Epithelial cell of prostate (primary cell): ENCODE data around the gene TCEAL2.
"Not testable (repeated sequence)": the region's sequence is repeated elsewhere in the genome, so short reads cannot be mapped to it uniquely, and the experiment has no call there.

Experiments used
- DNase-seq: peaks from one replicate; pipeline ENCODE4 v3.0.0-alpha.2; 2011; ENCODE audit warnings: low read depth, low spot score
- H3K27ac ChIP-seq: fragments of 450-650 bp; 2 replicates; pipeline ENCODE4 v1.5.1; 2017; ENCODE audit warnings: mild to moderate bottlenecking

The TCEAL2 gene

GRCh38 chrX:102125436-102125835 is at the start of gene TCEAL2:
TCEAL2 (plus strand) TSS chrX:102125679; CDS start chrX:102126831, 1,152 bp downstream.
- not testable (repeated sequence) for DNase-seq, H3K27ac ChIP-seq

- DNase-seq, result no peak
- H3K27ac ChIP-seq, result no peak overlapping the region
Measured at GRCh38 chrX:102077426-102077825, 48.1 kb upstream of the TCEAL2 start.

GRCh38 chrX:102085706-102086105 is 39.8 kb upstream of the TCEAL2 start:
- DNase-seq, result no peak

GRCh38 chrX:102113367-102113766 is 12.1 kb upstream of the TCEAL2 start:
- DNase-seq, result no peak
- no peak overlapping the region for H3K27ac ChIP-seq

More at GRCh38 chrX:102085706-102086105, 39.8 kb upstream of the TCEAL2 start:
- H3K27ac ChIP-seq, result no peak overlapping the region

GRCh38 chrX:102115748-102116147 is 9.7 kb upstream of the TCEAL2 start:
- no peak overlapping the region for H3K27ac ChIP-seq
- no peak for DNase-seq

GRCh38 chrX:102125014-102125413 is 465 bp upstream of the TCEAL2 start:
- not testable (repeated sequence) for H3K27ac ChIP-seq, DNase-seq

GRCh38 chrX:102126080-102126818 is 770 bp downstream of the TCEAL2 start:
- not testable (repeated sequence) for H3K27ac ChIP-seq, DNase-seq

GRCh38 chrX:102126863-102127262 is 1.4 kb downstream of the TCEAL2 start:
- DNase-seq, result no peak
- no peak overlapping the region for H3K27ac ChIP-seq

- no peak overlapping the region for H3K27ac ChIP-seq
- DNase-seq, result no peak
Measured at GRCh38 chrX:102129473-102129872, 4.0 kb downstream of the TCEAL2 start.

- no peak for DNase-seq
Measured at GRCh38 chrX:102138064-102138463, 12.6 kb downstream of the TCEAL2 start.

GRCh38 chrX:102140876-102141275 is 15.4 kb downstream of the TCEAL2 start:
- H3K27ac ChIP-seq, DNase-seq: not testable (repeated sequence)

More at GRCh38 chrX:102138064-102138463, 12.6 kb downstream of the TCEAL2 start:
- H3K27ac ChIP-seq, result no peak overlapping the region

GRCh38 chrX:102141631-102142030 is 16.2 kb downstream of the TCEAL2 start:
- DNase-seq, H3K27ac ChIP-seq: not testable (repeated sequence)

GRCh38 chrX:102142274-102142673 is 16.8 kb downstream of the TCEAL2 start, which contains the start of gene TCEAL6:
TCEAL6 (minus strand) TSS chrX:102142481.
- not testable (repeated sequence) for DNase-seq, H3K27ac ChIP-seq

- DNase-seq, result no peak
- no peak overlapping the region for H3K27ac ChIP-seq
Measured at GRCh38 chrX:102154218-102154860, 28.9 kb downstream of the TCEAL2 start.

GRCh38 chrX:102154900-102155805 is 29.7 kb downstream of the TCEAL2 start:
- no peak overlapping the region for H3K27ac ChIP-seq
- DNase-seq, result no peak

- no peak for DNase-seq
- no peak within 1 kb of the TSS for H3K27ac ChIP-seq
Measured at GRCh38 chrX:102155806-102156179, 30.3 kb downstream of the TCEAL2 start, which contains the start of gene BEX5. BEX5 (minus strand) TSS chrX:102155977; CDS start chrX:102154265, 1,712 bp downstream.
